MCF 10A (cell line): Measurements from ENCODE around the gene PLXNB2. TPM values are rescaled to one million over a fixed set of nuclear protein-coding genes. Genes with fewer than 3 reads are reported as not detected.

ENCODE experiments used
- BruUV-seq: library from RNA; stranded (reverse); fragments of 400-500 nt; replicated peaks from 2 replicates; lab custom pipeline; 2021; lab: Mats Ljungman, UMichigan
- CTCF ChIA-PET: fragments of 300-600 bp; sonication (Branson Sonifier 250); formaldehyde crosslinking; extraction: SDS; loops from one replicate; lab custom pipeline; 2021; ENCODE audit warnings: antibody characterized with exemption, inconsistent platforms; lab: Yijun Ruan, JAX
- POLR2A ChIA-PET: fragments of 300-600, 350-650 bp; sonication (Branson Sonifier 250); formaldehyde crosslinking; extraction: SDS; loops from one replicate; lab custom pipeline; 2020; ENCODE audit warnings: antibody characterized with exemption, inconsistent platforms; lab: Yijun Ruan, JAX
- DNase-seq: peaks from one replicate; pipeline ENCODE4 v3.0.0-alpha.2; 2018; ENCODE audit not compliant: unreplicated experiment
- H3K27ac Mint-ChIP-seq: one replicate; pipeline ENCODE4 v1.8.0; 2022; ENCODE audit warnings: mild to moderate bottlenecking, low read depth, mixed read lengths; ENCODE audit not compliant: unreplicated experiment
- H3K27me3 Mint-ChIP-seq: one replicate; pipeline ENCODE4 v1.8.0; 2022; ENCODE audit warnings: mixed read lengths; ENCODE audit not compliant: insufficient read depth, unreplicated experiment
- H3K36me3 Mint-ChIP-seq: one replicate; pipeline ENCODE4 v1.8.0; 2022; ENCODE audit warnings: mild to moderate bottlenecking, moderate library complexity, mixed read lengths; ENCODE audit not compliant: insufficient read depth, unreplicated experiment
- H3K4me1 Mint-ChIP-seq: one replicate; pipeline ENCODE4 v1.8.0; 2022; ENCODE audit warnings: mixed read lengths; ENCODE audit not compliant: insufficient read depth, unreplicated experiment
- H3K4me3 Mint-ChIP-seq: one replicate; pipeline ENCODE4 v1.8.0; 2022; ENCODE audit warnings: mild to moderate bottlenecking, moderate library complexity, mixed read lengths; ENCODE audit not compliant: unreplicated experiment
- H3K9me3 Mint-ChIP-seq: one replicate; pipeline ENCODE4 v1.8.0; 2022; ENCODE audit warnings: mixed read lengths; ENCODE audit not compliant: unreplicated experiment
- CTCF ChIP-seq: fragments of 200-600 bp; IDR thresholded peaks from one replicate; pipeline ENCODE4 v1.8.0; 2022; ENCODE audit warnings: antibody characterized with exemption, mild to moderate bottlenecking; ENCODE audit not compliant: unreplicated experiment
- intact Hi-C: fragments of 100-400 bp; cut with micrococcal nuclease; formaldehyde crosslinking; loops from 2 replicates; pipeline ENCODE4 v1.14.1; 2022
- total RNA-seq: library from RNA; stranded (reverse); gene quantifications from 2 replicates; pipeline ENCODE4 v1.2.3, GENCODE V29; 2022

The PLXNB2 gene
- total RNA-seq, 1 experiment from 2014 or later, result 199 TPM

- no peak for TF ChIP-seq CTCF
- peaks cover 50% of the 10 kb centered on the region for H3K36me3 Mint-ChIP-seq
These were observed 79.1 kb downstream of the PLXNB2 start for GRCh38 chr22:50228366-50228765.

DNA sequence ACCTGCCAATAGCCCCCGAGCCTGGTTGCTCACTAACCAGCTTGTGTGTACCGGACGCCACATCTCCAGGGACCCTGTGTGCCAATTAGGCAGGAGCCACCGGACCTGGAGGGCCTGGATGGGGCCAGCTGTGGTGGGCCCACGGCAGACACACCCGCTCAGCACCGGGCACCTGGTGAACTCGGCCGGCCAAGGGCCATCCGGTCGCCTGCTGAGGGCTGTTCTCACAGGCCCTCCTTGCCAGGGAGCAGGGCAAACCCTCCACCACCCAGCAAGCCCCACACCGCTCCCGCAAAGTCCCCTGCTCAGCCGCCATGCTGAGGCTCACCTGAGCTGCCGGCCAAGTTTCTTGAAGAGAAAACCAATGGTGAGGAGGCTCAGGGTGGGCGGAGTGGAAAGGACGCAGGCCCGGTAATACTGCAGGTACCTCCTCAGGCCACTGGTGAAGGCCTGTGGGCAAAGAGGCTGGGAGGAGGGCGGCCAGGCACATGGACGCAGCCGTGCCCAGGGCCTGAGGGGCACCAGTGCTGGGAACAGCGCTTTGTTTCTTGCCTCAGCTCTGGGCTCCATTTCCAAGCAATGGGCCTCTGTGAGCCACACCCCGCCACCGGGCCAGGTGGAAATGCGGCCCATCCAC, 79.7 kb downstream of the PLXNB2 start:
- no TSS peak for BruUV-seq

More at GRCh38 chr22:50228366-50228765, 79.1 kb downstream of the PLXNB2 start:
- no peak for DNase-seq
- Mint-ChIP-seq H3K4me1 (no peaks in the 10 kb centered on the region), H3K4me3 (no peak overlapping the region), H3K27me3 (no peaks in the 10 kb centered on the region), H3K9me3 (no peaks in the 10 kb centered on the region), H3K27ac (no peak overlapping the region)
- no TSS peak for BruUV-seq
- ChIA-PET POLR2A (no interaction called here), CTCF (interaction anchor here (1.0 to 1.1 kb wide), 2 partner anchors 74 to 113 kb away, joined by 3 read pairs; no protein-coding TSS in a partner anchor)
- intact Hi-C loops, result no loop called here

GRCh38 chr22:50226875-50227165, 80.6 kb downstream of the PLXNB2 start:
- no peak for DNase-seq
- no peaks in the 10 kb centered on the region for H3K27me3 Mint-ChIP-seq
- no peaks in the 10 kb centered on the region for H3K4me1 Mint-ChIP-seq
- CTCF ChIA-PET, result interaction anchor here (1.1 kb wide), 1 partner anchor 20 kb away, joined by 3 read pairs; no protein-coding TSS in a partner anchor
- POLR2A ChIA-PET, result interaction anchor here (0.6 kb wide), 1 partner anchor 96 kb away, joined by 3 read pairs; no protein-coding TSS in a partner anchor
- H3K4me3 Mint-ChIP-seq, result no peak overlapping the region
- intact Hi-C loops, result no loop called here
- no peaks in the 10 kb centered on the region for H3K9me3 Mint-ChIP-seq
- TF ChIP-seq CTCF, result no peak
- H3K27ac Mint-ChIP-seq, result no peak overlapping the region
- H3K36me3 Mint-ChIP-seq, result peaks cover 49% of the 10 kb centered on the region
- BruUV-seq, result no TSS peak

More for the DNA sequence above, 79.7 kb downstream of the PLXNB2 start:
- Mint-ChIP-seq H3K36me3 (peaks cover 55% of the 10 kb centered on the region), H3K4me1 (no peaks in the 10 kb centered on the region), H3K27me3 (no peaks in the 10 kb centered on the region), H3K9me3 (no peaks in the 10 kb centered on the region), H3K4me3 (no peak overlapping the region), H3K27ac (no peak overlapping the region)
- DNase-seq, result no peak
- CTCF ChIA-PET, result interaction anchor here (0.6 to 1.1 kb wide), 4 partner anchors 21 to 114 kb away, joined by 3 read pairs; no protein-coding TSS in a partner anchor
- intact Hi-C loops, result no loop called here
- no peak for TF ChIP-seq CTCF
- POLR2A ChIA-PET, result no interaction called here

- no peaks in the 10 kb centered on the region for H3K9me3 Mint-ChIP-seq
- H3K4me1 Mint-ChIP-seq, result no peaks in the 10 kb centered on the region
- peaks cover 50% of the 10 kb centered on the region for H3K36me3 Mint-ChIP-seq
- ChIA-PET POLR2A (no interaction called here), CTCF (interaction anchor here (1.1 kb wide), 1 partner anchor 20 kb away, joined by 3 read pairs; no protein-coding TSS in a partner anchor)
- H3K4me3 Mint-ChIP-seq, result no peak overlapping the region
- no peak for TF ChIP-seq CTCF
- DNase-seq, result no peak
- intact Hi-C loops, result no loop called here
- no TSS peak for BruUV-seq
- no peak overlapping the region for H3K27ac Mint-ChIP-seq
- H3K27me3 Mint-ChIP-seq, result no peaks in the 10 kb centered on the region
These were observed 81.2 kb downstream of the PLXNB2 start for GRCh38 chr22:50226063-50226874.
